ENCODE measurements around the gene ALDH3B2.
A peak's percentile ranks its signal among the peaks of the same experiment; 100 is the strongest.
"Not testable (repeated sequence)": the region's sequence is repeated elsewhere in the genome, so short reads cannot be mapped to it uniquely, and the experiment has no call there.

Gene ALDH3B2

GRCh38 chr11:67629386-67630227 lies 44.8 kb downstream of the ALDH3B2 start, which contains the start of gene NUDT8:
NUDT8 (minus strand) TSS chr11:67629937; CDS start chr11:67629911, 26 bp downstream.
- H3K4me1 ChIP-seq (ENCODE audit: control insufficient read depth, insufficient read depth, low read length, poor library complexity, severe bottlenecking), result peaks cover 10% of the 10 kb centered on the region
- no peaks in the 10 kb centered on the region for H3K27me3 ChIP-seq (replicated peaks; ENCODE audit: control insufficient read depth, insufficient read depth, low read length, poor library complexity, severe bottlenecking)
- H3K9me3 ChIP-seq (ENCODE audit: control insufficient read depth, low read length), result no peaks in the 10 kb centered on the region
- peak; percentile 71 to 80 (median 73) for DNase-seq
- no peaks in the 10 kb centered on the region for H3K36me3 ChIP-seq (ENCODE audit: control insufficient read depth, insufficient read depth, low read length)
- peak within 1 kb of the TSS; percentile 77 for H3K27ac ChIP-seq (ENCODE audit: insufficient read depth, low read length, poor library complexity, severe bottlenecking)
- peak within 1 kb of the TSS; percentile 63 for H3K4me3 ChIP-seq (ENCODE audit: insufficient read depth, low read depth, low read length, poor library complexity, severe bottlenecking)

DNA sequence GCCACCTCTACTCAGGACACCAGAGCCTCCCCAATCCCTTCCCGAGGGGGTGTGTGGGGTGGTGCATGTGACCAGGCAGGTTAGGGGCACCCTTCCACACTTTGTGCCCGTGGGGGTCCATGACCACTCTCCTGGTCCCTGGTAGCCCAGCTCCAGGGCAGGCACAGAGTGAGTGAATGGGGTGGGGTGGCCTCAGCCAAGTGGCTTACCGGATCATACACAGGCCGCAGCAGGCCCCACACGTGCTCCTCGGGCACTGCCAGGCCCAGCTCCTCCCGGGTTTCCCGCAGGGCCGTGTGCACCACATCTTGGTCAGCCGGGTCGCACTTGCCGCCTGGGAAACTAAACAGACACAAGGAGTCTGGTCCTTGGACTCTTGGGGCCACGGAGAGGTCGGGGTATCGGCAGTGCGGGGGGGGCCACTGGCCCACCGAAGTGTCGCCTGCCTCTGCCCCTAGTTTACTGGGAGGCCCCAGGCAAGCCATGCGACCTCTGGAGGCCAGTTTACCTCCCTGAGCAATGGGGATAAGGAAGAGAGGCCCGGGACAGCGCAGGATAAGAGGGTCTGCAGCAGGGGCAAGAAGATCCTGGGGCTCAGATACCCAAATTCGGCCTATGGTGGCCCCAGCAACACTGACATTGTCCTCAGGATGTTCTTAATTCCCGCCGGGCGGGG lies 45.6 kb downstream of the ALDH3B2 start:
- no peak for DNase-seq
- Histone ChIP-seq H3K4me3 (ENCODE audit: insufficient read depth, low read depth, low read length, poor library complexity, severe bottlenecking) (peak overlapping the region; percentile 59), H3K4me1 (ENCODE audit: control insufficient read depth, insufficient read depth, low read length, poor library complexity, severe bottlenecking) (peaks cover 10% of the 10 kb centered on the region), H3K9me3 (ENCODE audit: control insufficient read depth, low read length) (no peaks in the 10 kb centered on the region), H3K27me3 (replicated peaks; ENCODE audit: control insufficient read depth, insufficient read depth, low read length, poor library complexity, severe bottlenecking) (no peaks in the 10 kb centered on the region), H3K36me3 (ENCODE audit: control insufficient read depth, insufficient read depth, low read length) (no peaks in the 10 kb centered on the region), H3K27ac (ENCODE audit: insufficient read depth, low read length, poor library complexity, severe bottlenecking) (no peak overlapping the region)

DNA sequence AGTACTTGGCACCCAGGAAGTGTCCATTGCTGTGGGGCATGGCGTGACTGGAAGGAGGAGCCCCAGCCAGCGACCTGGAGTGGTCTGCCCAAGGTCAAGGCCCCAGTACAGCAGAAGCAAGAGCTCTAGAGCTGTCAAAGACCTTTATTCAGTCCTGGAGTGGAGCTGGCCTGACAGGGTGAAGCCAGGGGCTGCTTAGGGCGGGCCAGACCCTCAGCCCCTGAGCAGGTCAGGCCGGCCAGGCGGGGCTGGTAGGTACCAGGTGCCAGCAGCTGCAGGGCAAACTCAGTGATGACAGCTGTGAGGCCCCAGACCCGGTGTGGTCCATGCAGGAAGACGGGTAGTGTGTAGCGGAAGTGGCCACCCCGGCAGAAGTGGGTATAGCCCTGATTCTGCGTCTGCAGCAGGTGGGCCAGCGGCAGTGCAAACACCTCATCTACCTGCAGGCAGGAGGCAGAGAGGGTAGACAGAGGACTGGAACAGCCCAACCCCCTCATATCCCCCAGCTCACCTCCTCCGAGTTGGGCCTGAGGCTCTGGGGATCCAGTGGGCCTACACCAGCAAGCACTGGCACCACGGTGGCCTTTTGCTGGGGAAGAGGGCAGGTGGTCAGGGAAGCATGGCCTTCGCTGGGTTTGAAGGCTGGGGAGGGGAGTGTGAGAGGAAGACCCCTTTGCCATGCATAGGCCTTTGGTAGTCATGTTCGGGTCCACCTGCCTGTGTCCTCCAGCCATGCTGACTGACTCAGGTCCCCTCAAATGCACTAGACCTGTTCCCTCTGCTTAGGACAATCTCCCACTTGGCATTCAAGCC lies 46.4 kb downstream of the ALDH3B2 start:
- no peaks in the 10 kb centered on the region for H3K9me3 ChIP-seq (ENCODE audit: control insufficient read depth, low read length)
- H3K4me3 ChIP-seq (ENCODE audit: insufficient read depth, low read depth, low read length, poor library complexity, severe bottlenecking), result no peak overlapping the region
- no peak overlapping the region for H3K27ac ChIP-seq (ENCODE audit: insufficient read depth, low read length, poor library complexity, severe bottlenecking)
- DNase-seq, result no peak
- H3K27me3 ChIP-seq (replicated peaks; ENCODE audit: control insufficient read depth, insufficient read depth, low read length, poor library complexity, severe bottlenecking), result no peaks in the 10 kb centered on the region
- peaks cover 10% of the 10 kb centered on the region for H3K4me1 ChIP-seq (ENCODE audit: control insufficient read depth, insufficient read depth, low read length, poor library complexity, severe bottlenecking)
- no peaks in the 10 kb centered on the region for H3K36me3 ChIP-seq (ENCODE audit: control insufficient read depth, insufficient read depth, low read length)

GRCh38 chr11:67627441-67627811 lies 47.0 kb downstream of the ALDH3B2 start:
- Histone ChIP-seq H3K27ac (ENCODE audit: insufficient read depth, low read length, poor library complexity, severe bottlenecking) (no peak overlapping the region), H3K36me3 (ENCODE audit: control insufficient read depth, insufficient read depth, low read length) (no peaks in the 10 kb centered on the region), H3K4me3 (ENCODE audit: insufficient read depth, low read depth, low read length, poor library complexity, severe bottlenecking) (no peak overlapping the region), H3K4me1 (ENCODE audit: control insufficient read depth, insufficient read depth, low read length, poor library complexity, severe bottlenecking) (peaks cover 10% of the 10 kb centered on the region), H3K9me3 (ENCODE audit: control insufficient read depth, low read length) (no peaks in the 10 kb centered on the region), H3K27me3 (replicated peaks; ENCODE audit: control insufficient read depth, insufficient read depth, low read length, poor library complexity, severe bottlenecking) (no peaks in the 10 kb centered on the region)
- DNase-seq, result no peak

- H3K27me3 ChIP-seq (replicated peaks; ENCODE audit: control insufficient read depth, insufficient read depth, low read length, poor library complexity, severe bottlenecking), result no peaks in the 10 kb centered on the region
- no peaks in the 10 kb centered on the region for H3K36me3 ChIP-seq (ENCODE audit: control insufficient read depth, insufficient read depth, low read length)
- no peak for DNase-seq
- no peaks in the 10 kb centered on the region for H3K9me3 ChIP-seq (ENCODE audit: control insufficient read depth, low read length)
- H3K27ac ChIP-seq (ENCODE audit: insufficient read depth, low read length, poor library complexity, severe bottlenecking), result no peak overlapping the region
- H3K4me1 ChIP-seq (ENCODE audit: control insufficient read depth, insufficient read depth, low read length, poor library complexity, severe bottlenecking), result peaks cover 10% of the 10 kb centered on the region
- no peak overlapping the region for H3K4me3 ChIP-seq (ENCODE audit: insufficient read depth, low read depth, low read length, poor library complexity, severe bottlenecking)
Measured at GRCh38 chr11:67626970-67627369, 47.5 kb downstream of the ALDH3B2 start.

- DNase-seq; H3K36me3 ChIP-seq (ENCODE audit: control insufficient read depth, insufficient read depth, low read length); H3K27ac ChIP-seq (ENCODE audit: insufficient read depth, low read length, poor library complexity, severe bottlenecking); H3K4me3 ChIP-seq (ENCODE audit: insufficient read depth, low read depth, low read length, poor library complexity, severe bottlenecking); H3K27me3 ChIP-seq (replicated peaks; ENCODE audit: control insufficient read depth, insufficient read depth, low read length, poor library complexity, severe bottlenecking); H3K9me3 ChIP-seq (ENCODE audit: control insufficient read depth, low read length): not testable (repeated sequence)
- peaks cover 10% of the 10 kb centered on the region for H3K4me1 ChIP-seq (ENCODE audit: control insufficient read depth, insufficient read depth, low read length, poor library complexity, severe bottlenecking)
Measured at GRCh38 chr11:67626131-67626833, 48.1 kb downstream of the ALDH3B2 start.

DNA sequence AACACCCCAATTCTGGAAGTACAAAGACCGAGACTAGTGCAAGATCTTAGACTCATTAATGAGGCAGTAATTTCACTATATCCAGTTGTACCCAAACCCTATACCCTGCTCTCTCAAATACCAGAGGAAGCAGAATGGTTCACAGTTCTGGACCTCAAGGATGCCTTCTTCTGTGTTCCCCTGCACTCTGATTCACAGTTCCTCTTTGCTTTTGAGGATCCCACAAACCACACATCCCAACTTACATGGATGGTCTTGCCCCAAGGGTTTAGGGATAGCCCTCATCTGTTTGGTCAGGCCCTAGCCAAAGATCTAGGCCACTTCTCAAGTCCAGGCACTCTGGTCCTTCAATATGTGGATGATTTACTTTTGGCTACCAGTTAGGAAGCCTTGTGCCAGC lies 50.6 kb downstream of the ALDH3B2 start:
- DNase-seq; H3K27ac ChIP-seq (ENCODE audit: insufficient read depth, low read length, poor library complexity, severe bottlenecking): not testable (repeated sequence)

DNA sequence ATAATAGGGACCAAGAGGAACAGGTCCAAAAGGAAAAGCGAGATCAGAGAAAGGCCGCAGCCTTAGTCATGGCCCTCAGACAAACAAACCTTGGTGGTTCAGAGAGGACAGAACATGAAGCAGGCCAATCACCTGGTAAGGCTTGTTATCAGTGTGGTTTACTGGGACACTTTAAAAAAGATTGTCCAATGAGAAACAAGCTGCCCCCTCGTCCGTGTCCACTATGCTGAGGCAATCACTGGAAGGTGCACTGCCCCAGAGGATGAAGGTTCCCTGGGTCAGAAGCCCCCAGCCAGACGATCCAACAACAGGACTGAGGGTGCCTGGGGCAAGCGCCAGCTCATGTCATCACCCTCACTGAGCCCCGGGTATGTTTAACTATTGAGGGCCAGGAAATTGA lies 51.5 kb downstream of the ALDH3B2 start:
- H3K9me3 ChIP-seq (ENCODE audit: control insufficient read depth, low read length); H3K27ac ChIP-seq (ENCODE audit: insufficient read depth, low read length, poor library complexity, severe bottlenecking); H3K4me3 ChIP-seq (ENCODE audit: insufficient read depth, low read depth, low read length, poor library complexity, severe bottlenecking); DNase-seq; H3K4me1 ChIP-seq (ENCODE audit: control insufficient read depth, insufficient read depth, low read length, poor library complexity, severe bottlenecking); H3K27me3 ChIP-seq (replicated peaks; ENCODE audit: control insufficient read depth, insufficient read depth, low read length, poor library complexity, severe bottlenecking); H3K36me3 ChIP-seq (ENCODE audit: control insufficient read depth, insufficient read depth, low read length): not testable (repeated sequence)

More for the DNA sequence above, 50.6 kb downstream of the ALDH3B2 start:
- H3K9me3 ChIP-seq (ENCODE audit: control insufficient read depth, low read length); H3K36me3 ChIP-seq (ENCODE audit: control insufficient read depth, insufficient read depth, low read length); H3K4me1 ChIP-seq (ENCODE audit: control insufficient read depth, insufficient read depth, low read length, poor library complexity, severe bottlenecking); H3K27me3 ChIP-seq (replicated peaks; ENCODE audit: control insufficient read depth, insufficient read depth, low read length, poor library complexity, severe bottlenecking); H3K4me3 ChIP-seq (ENCODE audit: insufficient read depth, low read depth, low read length, poor library complexity, severe bottlenecking): not testable (repeated sequence)

DNA sequence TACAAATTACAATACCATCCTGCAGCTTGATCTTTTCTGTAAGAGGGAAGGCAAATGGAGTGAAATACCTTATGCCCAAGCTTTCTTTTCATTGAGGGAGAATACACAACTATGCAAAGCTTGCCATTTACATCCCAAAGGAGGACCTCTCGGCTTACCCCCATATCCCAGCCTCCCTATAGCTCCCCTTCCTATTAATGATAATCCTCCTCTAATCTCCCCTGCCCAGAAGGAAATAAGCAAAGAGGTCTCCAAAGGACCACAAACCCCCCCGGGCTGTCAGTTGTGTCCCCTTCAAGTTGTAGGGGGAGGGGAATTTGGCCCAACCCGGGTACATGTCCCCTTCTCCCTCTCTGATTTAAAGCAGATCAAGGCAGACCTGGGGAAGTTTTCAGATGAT lies 52.5 kb downstream of the ALDH3B2 start:
- H3K36me3 ChIP-seq (ENCODE audit: control insufficient read depth, insufficient read depth, low read length); H3K4me3 ChIP-seq (ENCODE audit: insufficient read depth, low read depth, low read length, poor library complexity, severe bottlenecking); H3K27ac ChIP-seq (ENCODE audit: insufficient read depth, low read length, poor library complexity, severe bottlenecking); H3K9me3 ChIP-seq (ENCODE audit: control insufficient read depth, low read length); DNase-seq; H3K4me1 ChIP-seq (ENCODE audit: control insufficient read depth, insufficient read depth, low read length, poor library complexity, severe bottlenecking); H3K27me3 ChIP-seq (replicated peaks; ENCODE audit: control insufficient read depth, insufficient read depth, low read length, poor library complexity, severe bottlenecking): not testable (repeated sequence)

Measured in effector memory CD4-positive, alpha-beta T cell (primary cell).